HG03558 (cell line): ENCODE measurements around the gene PNMA6F.
"Not testable (repeated sequence)": the region's sequence is repeated elsewhere in the genome, so short reads cannot be mapped to it uniquely, and the experiment has no call there.

Source experiments
- ATAC-seq: cut with Tn5 transposase; IDR thresholded peaks from one replicate; pipeline ENCODE4 v1.9.1; 2021; ENCODE audit warnings: moderate number of reproducible peaks; ENCODE audit not compliant: unreplicated experiment; ENCODE audit errors: extremely low read depth

PNMA6F gene

GRCh38 chrX:153304988-153305736 is 16.4 kb downstream of the PNMA6F start:
- ATAC-seq: no peak

DNA sequence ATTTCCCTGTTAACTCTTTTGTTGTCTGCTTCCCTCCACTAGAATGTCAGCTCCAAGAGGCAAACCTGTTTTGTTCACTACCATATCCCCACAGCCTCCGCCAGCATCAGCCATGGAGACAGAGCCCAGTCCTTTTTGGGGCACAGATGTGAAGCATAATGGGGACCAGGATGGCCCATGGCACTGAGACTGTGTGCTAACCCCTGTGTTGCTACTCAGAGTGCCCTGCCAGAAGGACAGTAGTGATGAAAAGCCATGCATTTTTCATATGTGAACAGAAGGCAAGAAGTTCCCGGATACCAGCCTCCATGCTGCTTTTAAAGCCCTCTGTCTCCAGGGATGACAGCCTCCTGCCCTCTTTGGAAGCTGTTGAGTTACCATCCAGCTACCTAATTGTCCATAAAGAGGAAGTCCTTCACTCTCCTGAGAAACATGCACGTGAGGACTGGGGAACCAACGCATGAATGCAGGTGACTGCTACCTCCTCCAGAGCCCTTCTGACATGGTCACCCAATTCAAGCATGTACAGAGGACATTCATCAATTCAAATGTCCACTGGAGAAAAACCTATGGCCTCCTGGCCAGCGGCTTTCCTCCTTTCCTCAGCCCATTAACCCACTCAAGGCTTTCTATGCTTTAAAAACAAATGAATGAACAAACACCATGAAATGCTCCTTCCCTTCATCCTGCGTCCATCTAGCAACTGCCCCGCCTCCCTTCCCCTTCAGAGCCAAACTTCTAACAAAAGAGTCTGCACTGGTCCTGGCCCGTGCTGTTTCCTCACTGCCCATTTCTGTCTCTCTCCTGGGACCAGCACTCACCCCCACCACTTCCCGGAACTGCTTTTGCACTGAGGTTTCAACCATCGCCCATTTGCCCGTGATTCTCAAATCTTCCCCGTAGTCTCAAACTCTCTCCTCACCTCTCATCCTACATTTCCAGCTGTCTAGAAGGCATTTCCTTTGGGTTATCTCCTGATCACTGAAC is 18.0 kb downstream of the PNMA6F start:
- ATAC-seq: no peak

- ATAC-seq: no peak
Measured at GRCh38 chrX:153302796-153303195, 18.8 kb downstream of the PNMA6F start.

DNA sequence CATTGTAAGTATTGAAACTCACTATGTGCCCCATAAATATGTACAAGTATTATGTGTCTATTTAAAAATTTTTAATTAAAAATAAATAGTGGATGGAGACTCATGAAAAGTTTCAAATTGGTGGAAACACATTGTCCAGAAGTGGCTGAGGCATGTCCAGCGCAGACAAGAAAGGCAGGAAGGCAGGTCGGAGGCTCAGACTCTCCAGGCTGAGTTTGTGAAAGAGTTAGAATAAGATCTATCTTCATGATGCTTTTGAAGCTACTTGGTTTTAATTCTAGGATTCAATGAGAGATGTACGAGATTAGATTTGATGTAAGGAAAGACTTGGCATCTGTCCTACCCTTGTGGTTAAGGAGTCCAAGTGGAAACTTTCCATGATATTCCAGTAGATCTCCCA is 19.8 kb downstream of the PNMA6F start:
- ATAC-seq: no peak

- ATAC-seq: no peak
Measured at GRCh38 chrX:153299855-153300254, 21.7 kb downstream of the PNMA6F start.

GRCh38 chrX:153297376-153297775 is 24.2 kb downstream of the PNMA6F start:
- ATAC-seq: no peak

- not testable (repeated sequence) for ATAC-seq
Measured at GRCh38 chrX:153293485-153294071, 28.0 kb downstream of the PNMA6F start.

DNA sequence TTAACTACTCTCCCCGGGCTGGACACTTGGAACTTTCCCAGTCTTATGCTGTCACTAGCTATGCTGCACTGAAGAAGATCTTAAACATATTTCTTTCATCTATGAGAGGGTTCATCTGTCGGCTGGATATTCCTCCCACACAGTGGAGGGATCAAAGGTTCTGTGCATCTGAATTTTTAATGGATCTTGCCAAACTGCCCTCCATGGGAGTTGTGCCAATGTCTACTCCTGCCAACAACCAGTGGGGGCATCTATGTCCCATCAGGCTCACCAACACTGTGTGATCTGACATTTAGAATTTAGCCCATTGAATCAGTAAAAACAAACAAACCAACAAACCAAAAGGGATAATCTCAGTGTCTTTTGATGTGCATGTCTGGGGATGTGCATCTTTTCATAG is 32.8 kb downstream of the PNMA6F start:
- ATAC-seq: not testable (repeated sequence)

DNA sequence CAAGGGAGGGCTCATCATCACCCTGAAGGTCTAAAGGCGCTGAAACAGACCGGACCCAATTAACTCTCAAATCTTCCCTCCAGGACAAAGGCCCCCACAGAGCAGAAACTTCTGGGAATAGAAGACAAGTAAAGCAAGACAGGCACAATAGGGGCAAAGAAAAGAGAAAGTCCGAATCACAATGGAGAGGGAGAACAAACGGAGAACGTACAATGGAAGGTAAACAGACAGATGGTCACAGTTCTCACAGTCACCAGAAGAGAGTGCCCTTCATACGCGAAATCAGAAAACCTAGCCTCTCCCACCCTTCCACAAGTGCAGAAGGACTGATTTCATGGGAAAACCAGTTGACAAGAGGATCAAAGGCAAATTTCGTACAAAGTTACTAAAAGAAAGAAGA is 35.9 kb downstream of the PNMA6F start:
- ATAC-seq: not testable (repeated sequence)

DNA sequence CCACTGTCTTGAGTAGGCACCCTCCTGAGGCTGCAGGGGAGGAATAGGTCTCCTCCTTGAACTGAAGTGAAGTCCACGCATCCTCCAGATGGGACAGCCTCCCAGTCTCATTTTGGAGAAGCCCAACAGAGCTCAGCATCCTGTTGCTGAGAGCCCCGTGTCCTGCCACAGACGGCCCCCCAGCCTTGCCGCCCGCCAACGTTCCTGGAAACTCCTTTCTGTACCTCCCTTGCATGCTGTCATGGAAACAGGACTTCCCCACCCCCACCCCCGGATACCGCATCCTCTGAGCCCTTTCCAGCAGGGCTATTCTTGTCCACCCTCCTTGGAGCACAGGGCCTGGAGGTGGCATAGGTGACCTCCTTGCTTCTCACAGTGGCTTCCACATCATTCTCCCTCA is 37.6 kb downstream of the PNMA6F start:
- ATAC-seq: not testable (repeated sequence)

DNA sequence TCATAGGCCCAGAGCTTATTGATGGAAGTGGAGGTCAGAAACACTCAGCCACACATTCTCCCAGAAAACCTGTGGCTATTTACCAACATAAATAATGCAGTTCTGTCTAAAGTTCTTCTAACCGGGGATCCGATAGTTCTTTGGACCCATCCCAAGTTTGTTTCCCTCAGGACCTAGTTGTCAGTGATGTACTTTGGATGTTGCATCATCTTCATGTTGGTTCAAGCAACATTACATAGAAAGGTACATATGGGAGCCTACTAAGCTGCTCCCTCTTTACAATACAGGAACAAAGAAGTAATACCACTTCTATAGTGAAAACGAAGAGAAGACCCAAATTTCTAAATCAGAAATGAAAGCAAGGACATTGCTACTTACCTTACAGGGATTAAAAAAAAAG is 39.8 kb downstream of the PNMA6F start:
- not testable (repeated sequence) for ATAC-seq

- ATAC-seq: not testable (repeated sequence)
Measured at GRCh38 chrX:153279304-153279703, 42.3 kb downstream of the PNMA6F start.

GRCh38 chrX:153276049-153276448 is 45.5 kb downstream of the PNMA6F start:
- not testable (repeated sequence) for ATAC-seq

DNA sequence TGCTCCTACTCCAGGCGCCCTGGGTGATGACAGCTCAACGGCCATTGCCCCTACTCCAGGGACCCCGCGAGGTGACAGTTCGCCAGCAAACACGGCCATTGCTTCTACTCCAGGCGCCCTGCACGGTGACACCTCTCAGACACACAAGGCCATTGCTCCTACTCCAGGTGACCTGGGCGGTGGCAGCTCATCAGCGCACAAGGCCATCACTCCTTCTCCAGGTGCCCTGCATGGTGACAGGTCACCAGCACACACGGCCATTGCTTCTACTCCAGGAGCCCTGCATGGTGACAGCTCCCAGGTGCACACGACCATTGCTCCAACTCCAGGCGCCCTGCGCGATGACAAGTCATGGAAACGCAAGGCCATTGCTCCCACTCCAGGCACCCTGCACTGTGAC is 46.1 kb downstream of the PNMA6F start:
- not testable (repeated sequence) for ATAC-seq

DNA sequence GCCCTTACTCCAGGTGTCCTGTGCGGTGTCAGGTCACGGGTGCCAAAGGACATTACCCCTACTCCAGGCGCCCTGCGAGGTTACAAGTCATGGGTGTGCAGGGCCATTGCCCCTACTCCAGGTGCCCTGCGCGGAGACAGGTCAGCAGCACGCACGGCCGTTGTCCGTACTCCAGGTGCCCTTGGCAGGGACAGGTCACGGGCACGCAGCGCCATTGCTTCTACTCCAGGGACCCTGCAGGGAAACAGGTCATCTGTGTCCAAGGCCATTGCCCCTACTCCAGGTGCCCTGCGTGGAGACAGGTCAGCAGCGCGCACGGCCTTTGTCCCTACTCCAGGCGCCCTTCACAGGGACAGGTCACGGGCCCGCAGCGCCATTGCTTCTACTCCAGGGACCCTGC is 49.0 kb downstream of the PNMA6F start:
- not testable (repeated sequence) for ATAC-seq

DNA sequence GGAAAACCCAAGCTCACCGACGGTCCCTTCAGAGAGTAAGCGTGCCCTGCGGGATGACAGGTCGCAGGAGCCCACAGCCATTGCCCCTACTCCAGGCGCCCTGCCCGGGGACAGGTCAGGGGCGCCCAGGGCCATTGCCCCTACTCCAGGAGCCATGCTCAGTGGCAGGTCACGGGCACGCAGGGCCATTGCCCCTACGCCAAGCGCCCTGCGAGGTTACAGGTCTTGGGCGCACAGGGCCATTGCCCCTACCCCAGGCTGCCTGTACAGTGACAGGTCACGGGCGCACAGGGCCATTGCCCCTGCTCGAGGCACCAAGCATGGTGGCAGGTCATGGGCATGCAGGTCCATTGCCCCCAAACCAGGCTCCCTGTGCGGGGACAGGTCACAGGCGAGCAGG is 49.5 kb downstream of the PNMA6F start:
- not testable (repeated sequence) for ATAC-seq
